Astrocyte of the cerebellum (primary cell): ENCODE measurements around the gene PIM3.

Experiments
- DNase-seq: peaks from one replicate; pipeline ENCODE4 v3.0.0-alpha.2; 2011; ENCODE audit warnings: low read depth
- H3K4me3 ChIP-seq: 2 replicates; pipeline ENCODE4 v1.5.1; 2011; ENCODE audit warnings: mild to moderate bottlenecking, low read depth, low read length, moderate library complexity
- CTCF ChIP-seq: IDR thresholded peaks from 2 replicates; pipeline ENCODE4 v1.5.1; 2012; ENCODE audit warnings: low read length, low read depth, moderate library complexity, mild to moderate bottlenecking; ENCODE audit errors: missing control alignments
- in situ Hi-C: cut with HindIII; loops from 2 replicates; pipeline ENCODE4 v1.10.0; 2017; ENCODE audit warnings: low sequenced_read_pairs

Gene PIM3

GRCh38 chr22:49951986-49952896 lies 8.3 kb upstream of the PIM3 start:
- no peak for DNase-seq
- in situ Hi-C loops: no loop called here

GRCh38 chr22:49953027-49953679 lies 7.4 kb upstream of the PIM3 start:
- in situ Hi-C loops: no loop called here
- TF ChIP-seq CTCF: no peak
- no peak overlapping the region for H3K4me3 ChIP-seq
- no peak for DNase-seq

More at GRCh38 chr22:49951986-49952896, 8.3 kb upstream of the PIM3 start:
- H3K4me3 ChIP-seq: no peak overlapping the region
- no peak for TF ChIP-seq CTCF

- no peak overlapping the region for H3K4me3 ChIP-seq
- TF ChIP-seq CTCF: no peak
- in situ Hi-C loops: no loop called here
- DNase-seq: no peak
Observed at GRCh38 chr22:49953680-49954344, 6.8 kb upstream of the PIM3 start.

GRCh38 chr22:49954354-49954753 lies 6.2 kb upstream of the PIM3 start:
- in situ Hi-C loops: no loop called here
- no peak for TF ChIP-seq CTCF
- H3K4me3 ChIP-seq: no peak overlapping the region
- DNase-seq: no peak

- in situ Hi-C loops: no loop called here
Observed at GRCh38 chr22:49954991-49955580, 5.5 kb upstream of the PIM3 start.

More at GRCh38 chr22:49954991-49955580, 5.5 kb upstream of the PIM3 start:
- no peak for TF ChIP-seq CTCF
- H3K4me3 ChIP-seq: no peak overlapping the region
- no peak for DNase-seq
